ENCODE measurements around the gene RPTN.

- TF ChIP-seq POLR2AphosphoS5 (IDR thresholded peaks at IDR 0.05; ENCODE audit: low read depth, low read length) (no peak), CTCF (IDR thresholded peaks at IDR 0.05) (no peak)
These were observed 27.7 kb upstream of the RPTN start for GRCh38 chr1:152186556-152187285.

Measured in SK-N-SH (cell line).